Measurements from ENCODE around the gene TEKT2.

DNA sequence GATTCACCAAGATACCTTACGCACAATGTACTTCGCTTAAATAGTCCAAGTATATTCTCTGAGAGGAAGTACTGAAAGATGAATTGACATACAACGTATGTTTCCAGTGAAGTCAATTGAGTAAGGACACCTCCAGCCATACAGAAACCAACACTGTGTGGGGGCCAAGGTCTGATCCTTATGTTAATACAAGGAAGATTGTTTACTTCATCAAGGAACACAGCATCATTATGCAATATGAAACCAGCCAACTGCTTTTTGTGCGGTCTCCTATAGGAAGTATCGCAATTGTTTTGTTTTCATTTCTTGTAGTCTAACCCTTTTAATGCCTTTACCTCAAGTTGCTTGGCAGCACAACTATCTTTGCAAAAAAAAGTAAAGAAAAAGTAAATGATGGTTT is 28.2 kb upstream of the TEKT2 start:
- TF ChIP-seq, protein P1, sequence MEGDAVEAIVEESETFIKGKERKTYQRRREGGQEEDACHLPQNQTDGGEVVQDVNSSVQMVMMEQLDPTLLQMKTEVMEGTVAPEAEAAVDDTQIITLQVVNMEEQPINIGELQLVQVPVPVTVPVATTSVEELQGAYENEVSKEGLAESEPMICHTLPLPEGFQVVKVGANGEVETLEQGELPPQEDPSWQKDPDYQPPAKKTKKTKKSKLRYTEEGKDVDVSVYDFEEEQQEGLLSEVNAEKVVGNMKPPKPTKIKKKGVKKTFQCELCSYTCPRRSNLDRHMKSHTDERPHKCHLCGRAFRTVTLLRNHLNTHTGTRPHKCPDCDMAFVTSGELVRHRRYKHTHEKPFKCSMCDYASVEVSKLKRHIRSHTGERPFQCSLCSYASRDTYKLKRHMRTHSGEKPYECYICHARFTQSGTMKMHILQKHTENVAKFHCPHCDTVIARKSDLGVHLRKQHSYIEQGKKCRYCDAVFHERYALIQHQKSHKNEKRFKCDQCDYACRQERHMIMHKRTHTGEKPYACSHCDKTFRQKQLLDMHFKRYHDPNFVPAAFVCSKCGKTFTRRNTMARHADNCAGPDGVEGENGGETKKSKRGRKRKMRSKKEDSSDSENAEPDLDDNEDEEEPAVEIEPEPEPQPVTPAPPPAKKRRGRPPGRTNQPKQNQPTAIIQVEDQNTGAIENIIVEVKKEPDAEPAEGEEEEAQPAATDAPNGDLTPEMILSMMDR (IDR thresholded peaks at IDR 0.05): no peak
- no peak for TF ChIP-seq POLR2A (IDR thresholded peaks at IDR 0.05)
